Stimulated activated CD4-positive, alpha-beta T cell treated with anti-CD3 and anti-CD28 coated beads, Interleukin-15, amount 100 ng/mL, for 48 hours (primary cell): Measurements from ENCODE around the gene VTI1A.
"Not testable (repeated sequence)": the region's sequence is repeated elsewhere in the genome, so short reads cannot be mapped to it uniquely, and the experiment has no call there.

Experiments used
- DNase-seq, 2 donors: peaks; one replicate each; pipeline ENCODE4 v3.0.0-alpha.2; 2020; ENCODE audit warnings: low read depth in 2 of 2

The VTI1A gene

GRCh38 chr10:112723876-112724275 lies 276.9 kb downstream of the VTI1A start:
- no peak for DNase-seq

- no peak for DNase-seq
Measured at GRCh38 chr10:112724404-112724991, 277.5 kb downstream of the VTI1A start.

GRCh38 chr10:112728118-112728883 lies 281.3 kb downstream of the VTI1A start:
- no peak for DNase-seq

- DNase-seq = no peak
Measured at GRCh38 chr10:112728997-112729396, 282.0 kb downstream of the VTI1A start.

- not testable (repeated sequence) for DNase-seq
Measured at GRCh38 chr10:112731450-112731849, 284.4 kb downstream of the VTI1A start.

GRCh38 chr10:112732277-112732921 lies 285.4 kb downstream of the VTI1A start:
- DNase-seq = no peak

GRCh38 chr10:112735041-112735695 lies 288.2 kb downstream of the VTI1A start:
- no peak for DNase-seq

- no peak for DNase-seq
Measured at GRCh38 chr10:112738606-112739591, 291.9 kb downstream of the VTI1A start.

GRCh38 chr10:112739592-112740353 lies 292.8 kb downstream of the VTI1A start:
- DNase-seq = no peak

GRCh38 chr10:112741830-112742402 lies 294.9 kb downstream of the VTI1A start:
- DNase-seq = no peak

GRCh38 chr10:112744181-112745096 lies 297.4 kb downstream of the VTI1A start:
- no peak for DNase-seq

- no peak for DNase-seq
Measured at GRCh38 chr10:112746329-112746728, 299.3 kb downstream of the VTI1A start.

GRCh38 chr10:112750427-112751167 lies 303.6 kb downstream of the VTI1A start:
- DNase-seq = no peak

GRCh38 chr10:112751651-112752050 lies 304.6 kb downstream of the VTI1A start:
- no peak for DNase-seq

GRCh38 chr10:112752288-112752687 lies 305.3 kb downstream of the VTI1A start:
- no peak for DNase-seq

GRCh38 chr10:112753961-112754411 lies 307.0 kb downstream of the VTI1A start:
- no peak for DNase-seq

- no peak for DNase-seq
Measured at GRCh38 chr10:112755446-112756234, 308.6 kb downstream of the VTI1A start.

- DNase-seq = no peak
Measured at GRCh38 chr10:112756235-112756527, 309.2 kb downstream of the VTI1A start.
